Liver (tissue), 3 donors: ENCODE results near the gene BRSK2.

Source experiments
- CTCF ChIP-seq: fragments of 150-350 bp; IDR thresholded peaks from 2 replicates; pipeline ENCODE4 v1.5.1; 2017; ENCODE audit warnings: improper control_type of control experiment, low read depth, low read length; ENCODE audit not compliant: missing input control
- FOXA1 ChIP-seq: IDR thresholded peaks from 2 replicates; pipeline ENCODE4 v1.6.1; 2016; ENCODE audit warnings: antibody characterized with exemption
- GABPA ChIP-seq, 2 donors: IDR thresholded peaks in 1 of 2; conservative IDR thresholded peaks in 1 of 2; 2 replicates each; pipeline ENCODE4 v1.6.1; 2016; ENCODE audit warnings: antibody characterized with exemption in 2 of 2, mild to moderate bottlenecking in 1 of 2, moderate library complexity in 1 of 2
- RAD21 ChIP-seq, 2 donors: IDR thresholded peaks; 2 replicates each; pipeline ENCODE4 v1.6.1; 2016; ENCODE audit warnings: antibody characterized with exemption in 2 of 2, mild to moderate bottlenecking in 2 of 2
- TF ChIP-seq, protein P1 (sequence below): IDR thresholded peaks from 2 replicates; pipeline ENCODE4 v1.6.1; 2016; ENCODE audit warnings: antibody characterized with exemption
- donor health status: healthy.
- donor health status: healthy.

DNA sequence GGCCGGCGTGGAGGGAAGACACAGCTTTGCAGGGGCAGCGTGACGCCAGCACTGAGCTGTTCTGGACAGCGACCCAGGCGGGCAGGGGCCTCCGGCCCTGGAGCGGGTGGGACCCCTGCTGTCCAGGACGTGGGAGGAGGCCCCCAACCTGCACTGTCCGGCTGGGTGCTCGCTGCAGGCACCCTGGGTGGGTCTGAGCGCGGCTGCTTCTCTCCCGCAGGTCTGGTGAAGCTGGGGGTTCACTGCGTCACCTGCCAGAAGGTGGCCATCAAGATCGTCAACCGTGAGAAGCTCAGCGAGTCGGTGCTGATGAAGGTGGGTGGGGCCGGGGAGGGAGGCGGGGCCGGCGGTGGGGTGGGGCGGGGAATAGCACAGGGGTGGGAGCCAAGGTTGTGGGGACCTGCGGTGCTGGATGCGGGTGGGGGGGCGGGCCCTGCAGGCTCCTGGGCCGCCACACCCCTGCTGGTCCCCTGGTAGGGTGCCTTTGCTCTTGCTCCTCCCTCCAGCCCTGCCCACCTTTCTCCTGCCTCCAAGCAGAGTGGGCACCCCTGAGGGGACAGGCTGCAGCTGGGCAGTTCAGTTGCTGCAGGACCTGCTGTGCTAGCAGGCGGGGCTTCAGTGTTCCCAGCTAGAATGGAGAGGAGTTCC lies 46.2 kb downstream of the BRSK2 start:
- TF ChIP-seq CTCF: no peak
- TF ChIP-seq GABPA (IDR thresholded peaks at IDR 0.05 in 1 of 2, conservative IDR thresholded peaks at IDR 0.05 in 1 of 2): no peak
- TF ChIP-seq RAD21 (IDR thresholded peaks at IDR 0.05): no peak
- TF ChIP-seq FOXA1: no peak
- TF ChIP-seq, protein P1, sequence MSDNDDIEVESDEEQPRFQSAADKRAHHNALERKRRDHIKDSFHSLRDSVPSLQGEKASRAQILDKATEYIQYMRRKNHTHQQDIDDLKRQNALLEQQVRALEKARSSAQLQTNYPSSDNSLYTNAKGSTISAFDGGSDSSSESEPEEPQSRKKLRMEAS: no peak
